HG03565 (cell line): Measurements from ENCODE around the gene CIC.

Source experiments
- ATAC-seq: cut with Tn5 transposase; IDR thresholded peaks from one replicate; pipeline ENCODE4 v1.9.1; 2021; ENCODE audit warnings: mild to moderate bottlenecking, moderate library complexity; ENCODE audit not compliant: unreplicated experiment

The CIC gene

DNA sequence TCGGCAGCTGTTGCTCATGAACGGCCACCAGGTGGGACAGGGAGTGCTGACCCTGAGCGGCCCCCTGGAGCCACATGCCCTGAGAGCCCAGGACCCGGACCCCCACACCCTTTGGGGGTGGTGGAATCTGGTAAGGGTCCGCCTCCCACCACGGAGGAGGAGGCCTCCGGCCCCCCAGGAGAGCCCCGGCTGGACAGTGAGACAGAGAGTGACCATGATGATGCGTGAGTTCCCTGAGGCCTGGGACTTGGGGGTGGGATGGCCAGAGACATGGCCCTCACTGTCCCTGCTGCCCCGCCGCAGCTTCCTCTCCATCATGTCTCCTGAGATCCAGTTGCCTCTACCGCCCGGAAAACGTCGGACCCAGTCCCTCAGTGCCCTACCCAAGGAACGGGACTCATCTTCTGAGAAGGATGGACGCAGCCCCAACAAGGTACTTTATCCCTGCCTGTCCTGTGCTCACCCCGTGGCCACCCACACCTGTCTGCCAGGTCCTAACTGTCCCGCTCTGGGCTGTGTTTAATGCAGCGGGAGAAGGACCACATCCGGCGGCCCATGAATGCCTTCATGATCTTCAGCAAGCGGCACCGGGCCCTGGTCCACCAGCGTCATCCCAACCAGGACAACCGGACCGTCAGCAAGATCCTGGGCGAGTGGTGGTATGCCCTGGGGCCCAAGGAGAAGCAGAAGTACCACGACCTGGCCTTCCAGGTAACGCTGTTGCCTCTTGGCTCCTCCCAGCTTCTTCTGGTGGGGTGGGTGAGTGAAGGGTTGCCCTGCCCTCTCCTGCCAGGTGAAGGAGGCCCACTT is 18.2 kb downstream of the CIC start:
- no peak for ATAC-seq

DNA sequence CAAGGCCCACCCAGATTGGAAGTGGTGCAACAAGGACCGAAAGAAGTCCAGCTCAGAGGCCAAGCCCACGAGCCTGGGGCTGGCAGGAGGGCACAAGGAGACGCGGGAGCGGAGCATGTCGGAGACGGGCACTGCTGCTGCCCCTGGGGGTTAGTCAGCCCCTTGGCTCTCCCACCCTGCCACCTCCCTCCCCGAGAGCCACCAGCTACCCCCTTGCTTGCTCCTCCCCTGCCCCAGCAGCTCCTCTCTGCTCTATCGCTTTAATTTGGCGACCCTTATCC is 18.7 kb downstream of the CIC start:
- ATAC-seq: no peak

DNA sequence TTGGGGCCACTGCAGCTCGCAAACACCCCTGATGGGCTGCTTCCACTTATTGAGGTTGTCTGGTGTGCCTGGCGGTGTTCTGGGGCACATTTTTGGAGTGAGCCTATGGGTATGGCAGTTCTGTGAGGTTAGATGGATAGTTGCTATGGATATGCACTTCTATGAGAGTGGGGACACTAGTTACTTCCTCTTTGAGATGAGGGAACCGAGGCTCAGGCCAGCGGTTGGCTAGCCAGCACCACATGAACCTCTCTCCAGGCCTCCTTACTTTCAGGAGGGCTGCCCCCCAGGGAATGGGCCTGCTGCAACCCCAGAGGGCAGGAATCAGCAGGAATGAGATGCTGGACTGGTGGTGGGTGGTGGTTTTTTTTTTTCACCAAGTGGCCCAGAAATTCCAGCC is 19.3 kb downstream of the CIC start:
- no peak for ATAC-seq

DNA sequence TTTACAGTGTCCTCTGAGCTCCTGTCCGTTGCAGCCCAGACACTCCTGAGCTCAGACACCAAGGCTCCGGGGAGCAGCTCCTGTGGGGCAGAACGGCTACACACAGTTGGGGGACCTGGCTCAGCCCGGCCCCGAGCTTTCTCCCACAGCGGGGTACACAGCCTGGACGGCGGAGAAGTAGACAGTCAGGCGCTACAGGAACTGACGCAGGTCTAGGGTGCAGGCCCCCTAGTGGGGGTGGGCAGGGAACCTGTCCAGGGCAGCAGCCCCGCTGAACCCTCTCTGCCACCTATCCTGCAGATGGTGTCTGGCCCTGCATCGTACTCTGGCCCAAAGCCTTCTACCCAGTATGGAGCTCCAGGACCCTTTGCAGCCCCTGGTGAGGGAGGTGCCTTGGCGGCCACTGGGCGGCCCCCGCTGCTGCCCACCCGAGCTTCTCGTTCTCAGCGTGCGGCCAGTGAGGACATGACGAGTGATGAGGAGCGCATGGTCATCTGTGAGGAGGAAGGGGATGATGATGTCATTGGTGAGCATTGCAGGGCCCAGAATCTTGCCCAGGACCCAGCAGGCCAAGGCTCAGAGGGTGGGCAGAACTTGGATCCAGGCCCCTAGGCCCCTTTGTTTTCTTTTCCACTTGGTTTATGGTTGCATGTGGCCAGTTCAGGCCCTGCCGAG is 20.0 kb downstream of the CIC start:
- ATAC-seq: no peak

DNA sequence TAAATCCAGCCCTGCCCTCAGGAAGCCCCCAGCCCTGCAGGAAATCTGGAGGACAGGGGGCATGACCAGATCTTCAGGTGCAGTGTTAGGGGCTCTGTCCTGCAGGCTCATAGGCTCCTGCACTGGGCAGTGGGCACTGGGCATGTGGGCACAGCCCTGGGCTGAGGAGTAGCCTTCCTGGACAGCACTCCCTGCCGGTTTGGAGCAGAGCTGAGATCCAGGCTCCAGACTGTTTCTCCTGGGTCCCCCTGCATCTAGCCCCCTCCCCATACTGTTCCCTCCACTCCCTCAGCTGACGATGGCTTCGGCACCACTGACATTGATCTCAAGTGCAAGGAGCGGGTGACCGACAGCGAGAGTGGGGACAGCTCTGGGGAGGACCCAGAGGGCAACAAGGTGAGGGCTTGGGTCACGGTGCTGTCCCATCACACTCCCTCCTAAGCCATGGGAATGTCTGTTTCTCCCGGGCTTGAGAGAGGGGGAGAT is 20.5 kb downstream of the CIC start:
- ATAC-seq: no peak

DNA sequence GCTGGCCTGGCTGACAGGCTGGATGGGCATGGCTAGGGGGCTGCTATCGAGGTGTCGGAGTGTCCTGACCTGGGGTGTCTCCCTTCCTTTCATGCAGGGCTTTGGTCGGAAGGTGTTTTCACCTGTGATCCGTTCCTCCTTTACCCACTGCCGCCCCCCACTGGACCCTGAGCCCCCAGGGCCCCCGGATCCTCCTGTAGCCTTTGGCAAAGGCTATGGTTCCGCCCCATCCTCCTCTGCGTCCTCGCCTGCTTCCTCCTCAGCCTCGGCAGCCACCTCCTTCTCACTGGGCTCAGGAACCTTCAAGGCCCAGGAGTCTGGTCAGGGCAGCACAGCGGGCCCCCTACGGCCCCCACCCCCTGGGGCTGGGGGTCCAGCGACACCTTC is 21.1 kb downstream of the CIC start:
- no peak for ATAC-seq

DNA sequence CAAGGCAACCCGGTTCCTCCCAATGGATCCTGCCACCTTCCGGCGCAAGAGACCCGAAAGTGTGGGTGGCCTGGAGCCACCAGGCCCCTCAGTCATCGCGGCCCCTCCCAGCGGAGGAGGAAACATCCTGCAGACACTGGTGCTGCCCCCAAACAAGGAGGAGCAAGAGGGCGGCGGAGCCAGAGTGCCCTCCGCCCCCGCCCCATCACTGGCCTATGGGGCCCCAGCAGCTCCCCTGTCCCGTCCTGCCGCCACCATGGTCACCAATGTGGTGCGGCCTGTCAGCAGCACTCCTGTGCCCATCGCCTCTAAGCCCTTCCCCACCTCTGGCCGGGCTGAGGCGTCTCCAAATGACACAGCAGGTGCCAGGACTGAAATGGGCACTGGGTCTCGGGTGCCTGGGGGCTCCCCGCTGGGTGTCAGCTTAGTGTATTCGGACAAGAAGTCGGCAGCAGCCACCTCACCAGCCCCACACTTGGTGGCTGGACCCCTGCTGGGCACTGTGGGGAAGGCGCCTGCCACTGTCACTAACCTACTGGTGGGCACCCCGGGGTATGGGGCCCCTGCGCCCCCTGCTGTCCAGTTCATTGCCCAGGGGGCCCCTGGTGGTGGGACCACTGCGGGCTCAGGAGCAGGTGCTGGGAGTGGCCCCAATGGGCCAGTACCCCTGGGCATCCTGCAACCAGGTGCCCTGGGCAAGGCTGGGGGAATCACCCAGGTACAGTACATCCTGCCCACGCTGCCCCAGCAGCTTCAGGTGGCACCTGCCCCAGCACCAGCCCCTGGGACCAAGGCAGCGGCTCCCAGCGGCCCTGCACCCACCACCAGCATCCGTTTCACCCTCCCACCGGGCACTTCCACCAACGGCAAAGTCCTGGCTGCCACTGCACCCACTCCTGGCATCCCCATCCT is 21.7 kb downstream of the CIC start:
- no peak for ATAC-seq

DNA sequence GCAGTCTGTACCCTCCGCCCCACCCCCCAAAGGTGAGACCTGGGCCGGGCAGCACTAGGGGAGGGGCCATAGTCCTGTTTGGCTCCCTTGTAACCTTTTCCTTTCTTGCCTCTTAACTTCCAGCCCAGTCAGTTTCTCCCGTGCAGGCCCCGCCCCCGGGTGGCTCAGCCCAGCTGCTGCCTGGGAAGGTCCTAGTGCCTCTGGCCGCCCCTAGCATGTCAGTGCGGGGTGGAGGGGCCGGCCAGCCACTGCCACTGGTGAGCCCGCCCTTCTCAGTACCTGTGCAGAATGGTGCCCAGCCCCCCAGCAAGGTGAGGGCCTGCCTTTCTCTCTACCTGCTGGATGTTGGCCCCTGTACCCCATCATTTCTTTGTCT is 22.4 kb downstream of the CIC start:
- ATAC-seq: no peak

DNA sequence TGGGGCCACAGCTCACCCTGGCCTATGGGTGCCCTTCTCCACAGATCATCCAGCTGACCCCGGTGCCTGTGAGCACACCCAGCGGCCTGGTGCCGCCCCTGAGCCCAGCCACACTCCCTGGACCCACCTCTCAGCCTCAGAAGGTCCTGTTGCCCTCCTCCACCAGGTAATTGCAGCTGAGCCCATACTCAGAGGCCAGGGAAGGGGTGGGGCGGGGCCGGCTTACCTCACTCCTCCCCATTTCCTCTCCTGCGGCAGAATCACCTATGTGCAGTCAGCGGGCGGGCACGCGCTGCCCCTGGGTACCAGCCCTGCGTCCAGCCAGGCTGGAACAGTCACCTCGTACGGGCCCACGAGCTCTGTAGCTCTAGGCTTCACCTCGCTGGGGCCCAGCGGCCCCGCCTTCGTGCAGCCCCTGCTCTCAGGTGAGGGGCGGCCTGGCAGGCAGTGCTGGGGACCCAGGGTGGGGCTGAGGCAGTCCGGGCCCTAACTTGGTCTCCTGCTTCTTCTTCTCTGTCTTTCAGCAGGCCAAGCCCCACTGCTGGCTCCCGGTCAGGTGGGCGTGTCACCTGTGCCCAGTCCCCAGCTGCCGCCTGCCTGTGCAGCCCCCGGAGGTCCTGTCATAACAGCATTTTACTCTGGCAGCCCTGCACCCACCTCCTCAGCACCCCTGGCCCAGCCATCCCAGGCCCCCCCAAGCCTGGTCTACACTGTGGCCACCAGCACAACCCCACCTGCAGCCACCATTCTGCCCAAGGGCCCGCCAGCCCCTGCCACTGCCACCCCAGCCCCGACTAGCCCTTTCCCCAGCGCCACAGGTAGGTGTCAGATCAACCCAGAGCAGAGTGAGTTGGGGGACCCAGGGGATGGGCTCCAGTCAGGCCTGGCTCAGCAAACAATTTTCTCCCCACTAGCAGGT is 23.2 kb downstream of the CIC start:
- ATAC-seq: no peak

DNA sequence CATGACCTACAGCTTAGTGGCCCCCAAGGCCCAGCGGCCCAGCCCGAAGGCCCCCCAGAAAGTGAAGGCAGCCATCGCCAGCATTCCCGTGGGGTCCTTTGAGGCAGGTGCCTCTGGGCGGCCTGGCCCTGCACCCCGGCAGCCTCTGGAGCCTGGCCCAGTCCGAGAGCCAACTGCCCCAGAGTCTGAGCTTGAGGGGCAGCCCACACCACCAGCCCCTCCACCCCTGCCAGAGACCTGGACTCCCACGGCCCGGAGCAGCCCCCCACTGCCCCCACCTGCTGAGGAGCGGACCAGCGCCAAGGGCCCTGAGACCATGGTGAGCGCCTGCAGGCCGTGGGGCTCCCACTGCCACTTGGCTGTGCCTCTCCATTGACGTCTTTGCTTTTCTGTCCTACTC is 23.9 kb downstream of the CIC start:
- ATAC-seq: no peak

DNA sequence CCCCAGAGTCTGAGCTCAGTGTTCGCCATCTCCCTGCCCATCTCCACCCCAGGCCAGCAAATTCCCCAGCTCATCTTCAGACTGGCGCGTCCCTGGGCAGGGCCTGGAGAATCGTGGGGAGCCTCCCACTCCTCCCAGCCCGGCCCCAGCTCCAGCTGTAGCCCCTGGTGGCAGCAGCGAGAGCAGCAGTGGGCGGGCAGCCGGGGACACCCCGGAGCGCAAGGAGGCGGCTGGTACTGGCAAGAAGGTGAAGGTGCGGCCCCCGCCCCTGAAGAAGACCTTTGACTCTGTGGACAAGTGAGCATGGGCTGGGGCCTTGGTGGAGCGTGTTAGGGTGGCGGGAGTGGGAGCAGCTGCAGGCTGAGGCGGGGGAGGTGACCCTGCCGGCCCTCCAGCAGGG is 24.5 kb downstream of the CIC start:
- ATAC-seq: no peak

DNA sequence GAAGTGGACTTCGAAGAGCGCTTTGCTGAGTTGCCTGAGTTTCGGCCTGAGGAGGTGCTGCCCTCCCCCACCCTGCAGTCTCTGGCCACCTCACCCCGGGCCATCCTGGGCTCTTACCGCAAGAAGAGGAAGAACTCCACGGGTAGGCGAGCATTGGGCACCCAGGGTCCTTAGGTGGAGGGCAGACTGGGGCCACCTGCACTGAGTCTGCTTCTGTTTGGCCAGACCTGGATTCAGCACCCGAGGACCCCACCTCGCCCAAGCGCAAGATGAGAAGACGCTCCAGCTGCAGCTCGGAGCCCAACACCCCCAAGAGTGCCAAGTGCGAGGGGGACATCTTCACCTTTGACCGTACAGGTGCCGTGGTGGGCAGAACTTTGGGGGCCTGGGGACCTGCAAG is 24.9 kb downstream of the CIC start:
- ATAC-seq: no peak

DNA sequence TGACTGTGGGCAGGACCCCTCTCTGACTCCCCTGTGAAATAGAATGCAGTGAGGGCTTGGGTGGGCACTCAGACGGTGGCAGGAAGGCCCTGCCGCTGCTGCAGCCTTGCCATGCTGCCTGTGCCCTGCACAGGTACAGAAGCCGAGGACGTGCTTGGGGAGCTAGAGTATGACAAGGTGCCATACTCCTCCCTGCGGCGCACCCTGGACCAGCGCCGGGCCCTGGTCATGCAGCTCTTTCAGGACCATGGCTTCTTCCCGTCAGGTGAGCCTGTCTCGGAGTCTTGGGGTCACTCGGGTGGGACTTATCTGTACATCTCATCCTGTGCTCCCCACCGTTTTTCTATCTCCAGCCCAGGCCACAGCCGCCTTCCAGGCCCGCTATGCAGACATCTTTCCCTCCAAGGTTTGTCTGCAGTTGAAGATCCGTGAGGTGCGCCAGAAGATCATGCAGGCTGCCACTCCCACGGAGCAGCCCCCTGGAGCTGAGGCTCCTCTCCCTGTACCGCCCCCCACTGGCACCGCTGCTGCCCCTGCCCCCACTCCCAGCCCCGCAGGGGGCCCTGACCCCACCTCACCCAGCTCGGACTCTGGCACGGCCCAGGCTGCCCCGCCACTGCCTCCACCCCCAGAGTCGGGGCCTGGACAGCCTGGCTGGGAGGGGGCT is 25.6 kb downstream of the CIC start:
- no peak for ATAC-seq

DNA sequence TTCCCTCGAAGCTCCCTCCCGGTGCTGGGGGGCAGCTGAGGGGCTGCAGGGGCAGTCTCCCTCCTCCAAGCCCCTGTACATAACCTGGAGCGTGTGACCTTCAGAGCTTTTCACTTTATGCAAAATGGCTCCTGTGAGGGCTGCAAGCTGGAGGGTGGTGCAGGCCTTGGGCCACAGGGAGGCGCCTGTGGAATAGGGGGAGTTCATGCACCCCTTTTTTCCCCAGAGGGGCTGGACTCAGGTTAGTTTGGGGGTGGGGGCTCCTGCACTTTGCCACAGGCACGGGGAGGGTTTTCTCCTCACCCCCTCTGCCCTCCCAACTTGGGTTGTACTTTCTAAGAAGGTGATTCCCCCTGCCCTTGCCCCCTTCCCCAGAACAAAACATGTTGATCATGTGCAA is 26.3 kb downstream of the CIC start:
- ATAC-seq: no peak

DNA sequence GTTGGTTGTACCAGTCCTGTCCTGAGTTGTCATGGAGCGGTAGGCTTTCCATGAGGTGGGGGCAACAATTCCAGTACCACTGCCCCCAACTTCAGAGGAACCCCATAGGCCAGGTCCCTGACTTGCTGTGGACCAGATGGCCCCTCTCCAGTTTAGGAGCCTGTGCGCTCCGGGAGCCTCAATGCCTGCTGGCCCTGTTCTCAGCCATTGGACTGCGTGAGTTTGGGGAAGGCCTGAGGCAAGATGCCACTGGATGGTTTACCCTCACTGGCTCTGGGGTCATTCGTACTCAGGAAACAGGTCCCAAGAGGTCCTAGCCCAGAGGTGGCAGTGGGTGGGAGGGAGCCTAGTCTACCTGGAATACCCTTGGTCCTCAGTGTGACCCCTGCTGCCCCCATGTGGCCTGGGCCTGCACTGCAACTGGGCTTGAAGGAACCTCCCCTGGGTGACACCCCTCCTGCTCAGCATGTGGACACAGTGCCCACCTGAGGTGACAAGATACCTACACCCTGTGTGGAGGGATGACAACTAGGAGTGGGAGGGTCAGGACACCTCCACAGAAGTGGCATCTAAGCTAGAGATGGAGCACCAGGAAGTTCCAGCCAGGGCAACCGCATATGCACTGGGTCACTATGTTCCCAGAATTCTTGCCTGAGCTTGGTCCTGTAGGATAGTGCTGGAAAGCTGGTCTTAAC is 26.9 kb downstream of the CIC start:
- ATAC-seq: no peak

DNA sequence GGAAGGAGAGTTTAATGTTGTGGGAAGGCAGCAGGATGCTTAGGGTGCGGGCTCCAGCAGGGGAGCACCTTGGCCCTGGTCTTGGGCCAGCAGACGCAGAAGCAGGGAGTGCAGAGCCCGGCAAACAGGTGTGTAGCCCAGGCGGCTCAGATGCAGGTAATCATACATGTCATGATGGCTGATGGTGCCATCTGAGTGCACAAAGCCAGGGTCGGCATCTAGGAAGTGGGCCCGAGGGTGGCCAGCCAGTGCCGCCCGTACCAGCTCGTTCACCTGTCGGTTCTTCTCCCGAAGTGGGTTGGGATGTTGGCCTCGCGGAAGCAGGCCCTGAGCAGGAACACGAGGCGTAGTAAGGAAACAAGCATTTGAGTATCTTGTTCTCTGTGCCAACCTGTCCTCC is 28.0 kb downstream of the CIC start:
- ATAC-seq: no peak

DNA sequence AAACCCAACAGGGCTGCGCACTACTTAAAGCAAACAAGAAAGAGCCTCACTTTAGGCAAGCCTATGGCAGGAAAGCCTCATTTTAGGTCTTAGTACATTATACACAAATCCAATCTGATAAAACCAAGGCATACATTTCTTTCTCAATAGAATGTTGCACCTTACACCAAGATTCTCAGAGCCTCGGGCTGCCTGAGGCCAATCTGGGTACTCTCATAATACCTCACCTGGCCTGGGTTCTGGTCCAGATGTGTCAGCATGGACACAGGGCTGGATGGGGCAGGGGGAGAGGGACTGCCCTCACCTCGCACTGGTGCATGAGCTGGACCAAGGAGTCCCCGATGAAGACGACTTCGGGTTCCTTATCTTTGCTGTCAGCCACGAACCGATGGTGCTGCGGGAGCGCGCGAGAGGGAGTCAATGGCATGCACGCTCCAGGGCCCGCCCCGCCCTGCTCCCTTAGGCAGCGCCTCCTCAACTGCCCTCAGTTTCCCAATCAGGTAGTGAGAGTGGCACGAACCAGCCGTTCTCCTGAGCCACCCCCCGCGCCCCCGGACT is 32.7 kb downstream of the CIC start, which contains the start of gene PRR19:
TSS of gene PRR19 (plus strand) at position 487 of the 558 bp plus-strand sequence. CDS start 7,453 bp downstream, outside the sequence.
- no peak for ATAC-seq

DNA sequence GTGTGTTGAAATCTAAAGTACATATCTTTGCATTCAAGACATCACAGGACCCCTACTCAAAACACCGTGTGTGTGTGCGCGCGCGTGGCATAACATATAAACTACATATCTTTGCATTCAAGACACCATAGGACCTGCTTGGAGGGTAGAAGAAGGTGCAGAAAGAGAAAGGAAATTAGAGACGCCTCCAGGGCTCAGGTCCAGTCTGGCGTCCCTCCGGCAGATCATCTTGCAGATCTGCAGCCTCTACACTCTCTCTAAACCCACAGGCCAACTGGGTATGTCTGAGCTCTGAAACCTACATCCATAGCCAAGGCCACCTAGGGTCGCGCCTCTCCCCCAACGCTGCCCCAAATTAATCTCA is 34.0 kb downstream of the CIC start:
- no peak for ATAC-seq

DNA sequence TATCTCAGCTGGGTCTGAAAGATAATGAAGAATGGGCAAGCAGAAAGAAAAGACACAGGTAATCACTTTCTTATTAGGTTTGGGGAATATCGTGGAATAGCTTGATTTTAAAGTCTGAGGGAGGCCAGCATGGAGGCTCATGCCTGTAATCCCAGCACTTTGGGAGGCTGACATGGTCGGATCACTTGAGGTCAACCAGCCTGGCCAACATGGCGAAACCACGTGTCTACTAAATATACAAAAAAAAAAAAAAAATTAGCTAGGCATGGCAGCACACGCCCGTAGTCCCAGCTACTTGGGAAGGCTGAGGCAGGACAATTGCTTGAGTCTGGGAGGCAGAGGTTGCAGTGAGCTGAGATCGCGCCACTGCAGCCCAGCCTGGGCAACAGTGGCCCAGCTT is 34.8 kb downstream of the CIC start:
- ATAC-seq: no peak
